Right atrium auricular region (tissue), 2 donors: Measurements from ENCODE around the gene SMG6. TPM values are rescaled to one million over a fixed set of nuclear protein-coding genes. Genes with fewer than 3 reads are reported as not detected.

Source experiments
- DNase-seq: peaks from one replicate; pipeline ENCODE4 v3.0.0-alpha.2; 2019; ENCODE audit warnings: low spot score
- H3K27ac ChIP-seq, 2 donors: fragments of 200-600 bp; sonication (generic); 1 replicate in 1 of 2; 2 replicates in 1 of 2; pipeline ENCODE4 v1.5.1; 2016 to 2019
- H3K27me3 ChIP-seq, 2 donors: fragments of 200-600 bp; sonication (generic); one replicate each; pipeline versions ENCODE4 v1.5.1 to v1.6.0; 2017 to 2019
- H3K36me3 ChIP-seq: fragments of 200-600 bp; sonication (generic); one replicate; pipeline ENCODE4 v1.5.1; 2016
- H3K4me1 ChIP-seq, 2 donors: fragments of 200-600 bp; sonication (generic); one replicate each; pipeline versions ENCODE4 v1.5.1 to v1.6.0; 2017 to 2019
- H3K4me3 ChIP-seq, 2 donors: fragments of 200-600 bp; sonication (generic); 1 replicate in 1 of 2; 2 replicates in 1 of 2; pipeline ENCODE4 v1.5.1; 2017 to 2019; ENCODE audit warnings: mild to moderate bottlenecking in 1 of 2, moderate library complexity in 1 of 2
- H3K9me3 ChIP-seq, 2 donors: fragments of 200-600 bp; sonication (generic); one replicate each; pipeline ENCODE4 v1.5.1; 2019
- total RNA-seq, 2 donors: library from RNA; depleted of rRNA; stranded (reverse); fragments of >200 nt; gene quantifications; one replicate each; pipeline ENCODE4 v1.1.0, GENCODE V29; 2016
- TF ChIP-seq, protein P1 (sequence below), 2 donors: fragments of 200-600 bp; sonication (generic); IDR thresholded peaks; one replicate each; pipeline ENCODE4 v1.5.1; 2019; ENCODE audit warnings: antibody characterized with exemption in 2 of 2

The SMG6 gene
- total RNA-seq, 2 donors from 2014 or later, result 18.2 to 29.3 TPM

DNA sequence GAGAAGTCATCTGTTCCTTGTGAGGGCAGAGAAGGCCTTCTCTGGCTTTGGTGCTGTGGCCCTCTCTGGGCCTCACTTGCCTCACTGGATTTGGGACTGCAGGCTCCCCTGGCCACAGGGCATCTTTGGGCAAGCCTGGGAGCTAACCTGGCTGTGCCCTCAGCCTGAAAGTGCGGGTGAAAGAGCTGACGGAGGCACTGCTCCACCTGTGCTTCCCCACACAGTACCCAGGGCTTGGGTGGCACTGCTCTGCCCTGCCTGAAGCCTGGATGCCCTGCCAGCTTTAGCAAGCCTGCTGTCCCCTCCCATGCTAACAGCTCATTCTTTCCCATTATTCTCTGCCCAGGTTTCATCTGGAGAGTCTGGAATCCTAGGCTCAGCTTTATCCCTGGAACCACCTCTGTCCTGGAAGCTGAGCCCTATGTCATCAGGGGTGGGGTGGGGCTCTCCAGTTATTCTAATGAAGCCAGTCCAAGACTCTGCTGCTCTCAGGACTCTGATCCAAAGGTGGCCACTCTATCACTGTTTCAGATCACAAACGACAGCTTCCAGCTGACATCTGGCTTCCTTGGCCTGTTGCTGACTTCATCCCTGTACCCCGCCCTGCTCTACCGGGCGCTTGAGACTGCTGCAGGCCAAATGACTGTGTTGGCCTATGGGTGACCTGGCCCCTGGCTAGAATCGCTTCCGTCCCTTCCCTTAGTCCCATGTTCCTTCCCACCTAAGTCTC is 219.4 kb downstream of the SMG6 start:
- peak; percentile 90 for DNase-seq
- Histone ChIP-seq H3K4me3 (no peak overlapping the region), H3K9me3 (no peaks in the 10 kb centered on the region), H3K27ac (peak overlapping the region; percentile 76 to 89), H3K27me3 (no peaks in the 10 kb centered on the region), H3K4me1 (peaks cover 0 to 70% of the 10 kb centered on the region in 2 donors), H3K36me3 (peaks cover 26% of the 10 kb centered on the region)
- TF ChIP-seq, protein P1, sequence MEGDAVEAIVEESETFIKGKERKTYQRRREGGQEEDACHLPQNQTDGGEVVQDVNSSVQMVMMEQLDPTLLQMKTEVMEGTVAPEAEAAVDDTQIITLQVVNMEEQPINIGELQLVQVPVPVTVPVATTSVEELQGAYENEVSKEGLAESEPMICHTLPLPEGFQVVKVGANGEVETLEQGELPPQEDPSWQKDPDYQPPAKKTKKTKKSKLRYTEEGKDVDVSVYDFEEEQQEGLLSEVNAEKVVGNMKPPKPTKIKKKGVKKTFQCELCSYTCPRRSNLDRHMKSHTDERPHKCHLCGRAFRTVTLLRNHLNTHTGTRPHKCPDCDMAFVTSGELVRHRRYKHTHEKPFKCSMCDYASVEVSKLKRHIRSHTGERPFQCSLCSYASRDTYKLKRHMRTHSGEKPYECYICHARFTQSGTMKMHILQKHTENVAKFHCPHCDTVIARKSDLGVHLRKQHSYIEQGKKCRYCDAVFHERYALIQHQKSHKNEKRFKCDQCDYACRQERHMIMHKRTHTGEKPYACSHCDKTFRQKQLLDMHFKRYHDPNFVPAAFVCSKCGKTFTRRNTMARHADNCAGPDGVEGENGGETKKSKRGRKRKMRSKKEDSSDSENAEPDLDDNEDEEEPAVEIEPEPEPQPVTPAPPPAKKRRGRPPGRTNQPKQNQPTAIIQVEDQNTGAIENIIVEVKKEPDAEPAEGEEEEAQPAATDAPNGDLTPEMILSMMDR (IDR thresholded peaks at IDR 0.05), result no peak

DNA sequence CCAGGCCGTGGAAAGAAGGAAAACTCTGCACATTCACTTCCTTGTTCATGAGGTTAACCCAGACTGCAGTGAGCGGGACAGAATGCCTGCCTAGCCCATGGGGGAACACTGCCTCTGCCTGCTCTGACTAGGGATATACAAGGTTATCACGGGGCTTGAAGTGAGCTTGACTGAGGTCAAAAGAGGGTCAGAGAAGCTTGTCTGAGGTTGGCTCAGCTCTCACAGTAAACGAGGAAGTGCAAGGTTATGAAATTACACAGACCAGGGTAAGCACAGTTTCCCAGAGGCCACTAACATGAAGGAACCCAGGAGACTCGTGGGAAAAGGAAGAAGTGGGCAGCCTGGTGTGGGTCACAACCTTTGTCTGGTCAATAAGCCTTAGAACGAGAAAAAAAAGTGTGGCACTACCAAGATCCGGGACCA is 220.0 kb downstream of the SMG6 start:
- TF ChIP-seq, protein P1 (IDR thresholded peaks at IDR 0.05), result no peak
- DNase-seq, result no peak
- no peaks in the 10 kb centered on the region for H3K27me3 ChIP-seq
- H3K9me3 ChIP-seq, result no peaks in the 10 kb centered on the region
- peak overlapping the region; percentile 76 to 89 for H3K27ac ChIP-seq
- no peak overlapping the region for H3K4me3 ChIP-seq
- H3K4me1 ChIP-seq, result peaks cover 0 to 65% of the 10 kb centered on the region in 2 donors
- peaks cover 26% of the 10 kb centered on the region for H3K36me3 ChIP-seq

- H3K4me3 ChIP-seq, result no peak overlapping the region
- DNase-seq, result no peak
- peaks cover 28% of the 10 kb centered on the region for H3K36me3 ChIP-seq
- TF ChIP-seq, protein P1 (IDR thresholded peaks at IDR 0.05), result no peak
- no peaks in the 10 kb centered on the region for H3K9me3 ChIP-seq
- peaks cover 0 to 51% of the 10 kb centered on the region in 2 donors for H3K4me1 ChIP-seq
- H3K27me3 ChIP-seq, result no peaks in the 10 kb centered on the region
- H3K27ac ChIP-seq, result peak overlapping the region; percentile 76 to 89
Measured at GRCh38 chr17:2082003-2082781, 221.4 kb downstream of the SMG6 start.

GRCh38 chr17:2081564-2081963 is 222.0 kb downstream of the SMG6 start:
- Histone ChIP-seq H3K9me3 (no peaks in the 10 kb centered on the region), H3K27ac (no peak overlapping the region), H3K27me3 (no peaks in the 10 kb centered on the region), H3K36me3 (peaks cover 32% of the 10 kb centered on the region), H3K4me1 (peaks cover 0 to 51% of the 10 kb centered on the region in 2 donors), H3K4me3 (no peak overlapping the region)
- no peak for DNase-seq
- TF ChIP-seq, protein P1 (IDR thresholded peaks at IDR 0.05), result no peak

- TF ChIP-seq, protein P1 (IDR thresholded peaks at IDR 0.05), result no peak
- H3K9me3 ChIP-seq, result no peaks in the 10 kb centered on the region
- DNase-seq, result no peak
- H3K4me1 ChIP-seq, result peaks cover 0 to 45% of the 10 kb centered on the region in 2 donors
- H3K27ac ChIP-seq, result peak overlapping the region in 1 of 2 donors; percentile 69
- H3K27me3 ChIP-seq, result no peaks in the 10 kb centered on the region
- peaks cover 30% of the 10 kb centered on the region for H3K36me3 ChIP-seq
- H3K4me3 ChIP-seq, result no peak overlapping the region
Measured at GRCh38 chr17:2077040-2077439, 226.5 kb downstream of the SMG6 start.
